ENCODE results near the gene SCFD2. TPM values are rescaled to one million over a fixed set of nuclear protein-coding genes. Genes with fewer than 3 reads are reported as not detected.

SCFD2 gene
- polyA plus RNA-seq, 4 donors: 13.3 to 14.3 (median 13.4) TPM

- no peak for DNase-seq (ENCODE audit: low read depth in 4 of 4, low spot score in 3 of 4)
Measured at GRCh38 chr4:52873191-52873590, 492.7 kb downstream of the SCFD2 start.

DNA sequence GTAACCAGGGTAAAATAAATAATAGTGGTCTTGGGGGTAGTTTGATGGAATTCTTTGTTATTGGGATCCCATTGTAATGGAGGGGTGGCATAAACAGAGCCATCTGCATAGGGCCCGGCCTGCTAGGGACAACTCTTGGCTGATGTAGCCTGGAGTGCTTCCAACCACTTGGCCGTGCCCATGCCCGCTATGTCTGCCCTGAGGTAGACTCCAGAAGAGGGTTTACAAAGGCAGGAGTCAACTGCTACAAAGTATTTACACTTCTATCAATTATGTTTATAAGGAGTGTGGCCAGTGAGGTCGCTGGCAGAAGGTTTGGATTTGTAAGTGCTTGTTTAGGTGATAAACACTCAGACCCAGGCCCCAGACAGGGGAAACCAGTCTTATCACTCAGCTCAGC, 495.6 kb downstream of the SCFD2 start:
- DNase-seq (ENCODE audit: low read depth in 4 of 4, low spot score in 3 of 4): no peak

DNA sequence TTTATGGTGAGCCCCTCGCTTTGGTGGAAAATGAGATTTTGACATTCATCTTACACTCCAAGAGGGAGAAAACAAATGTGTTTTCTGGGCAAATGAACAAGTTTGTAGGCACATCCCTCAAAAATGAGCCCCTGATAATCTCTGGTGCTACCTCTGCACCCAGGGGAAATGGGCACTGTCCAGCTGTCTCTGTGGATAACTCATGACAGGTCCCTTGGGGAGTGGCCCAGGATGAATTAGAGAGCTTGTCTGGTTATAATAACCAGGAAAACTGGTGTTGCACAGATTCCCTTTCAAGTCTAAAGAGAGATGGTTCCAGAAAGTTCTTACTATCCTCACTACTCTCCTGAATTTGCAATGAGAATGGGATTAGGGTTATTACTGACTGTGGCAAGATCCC, 496.2 kb downstream of the SCFD2 start:
- no peak for DNase-seq (ENCODE audit: low read depth in 4 of 4, low spot score in 3 of 4)

GRCh38 chr4:52869196-52869595, 496.7 kb downstream of the SCFD2 start:
- no peak for DNase-seq (ENCODE audit: low read depth in 4 of 4, low spot score in 3 of 4)

DNA sequence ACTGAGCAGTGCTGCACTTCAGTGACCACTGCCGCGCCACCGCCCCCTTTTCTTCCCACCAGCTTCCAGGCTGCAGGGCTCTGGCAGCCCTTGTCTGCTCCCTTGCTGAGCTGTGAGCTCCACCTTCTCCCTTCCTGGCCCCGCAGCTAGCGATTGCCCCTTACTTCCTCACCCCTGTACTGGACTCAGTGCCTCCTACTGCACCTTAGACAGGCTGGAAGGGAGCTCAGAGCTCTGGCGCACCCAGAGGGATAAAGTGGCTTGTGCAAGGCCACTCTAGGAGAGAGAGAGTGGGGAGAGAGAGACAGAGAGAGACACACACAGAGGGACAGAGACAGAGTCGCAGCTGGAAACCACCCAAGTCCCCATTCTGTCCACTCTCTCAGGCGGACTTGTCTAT, 497.7 kb downstream of the SCFD2 start:
- DNase-seq (ENCODE audit: low read depth in 4 of 4, low spot score in 3 of 4): no peak

DNA sequence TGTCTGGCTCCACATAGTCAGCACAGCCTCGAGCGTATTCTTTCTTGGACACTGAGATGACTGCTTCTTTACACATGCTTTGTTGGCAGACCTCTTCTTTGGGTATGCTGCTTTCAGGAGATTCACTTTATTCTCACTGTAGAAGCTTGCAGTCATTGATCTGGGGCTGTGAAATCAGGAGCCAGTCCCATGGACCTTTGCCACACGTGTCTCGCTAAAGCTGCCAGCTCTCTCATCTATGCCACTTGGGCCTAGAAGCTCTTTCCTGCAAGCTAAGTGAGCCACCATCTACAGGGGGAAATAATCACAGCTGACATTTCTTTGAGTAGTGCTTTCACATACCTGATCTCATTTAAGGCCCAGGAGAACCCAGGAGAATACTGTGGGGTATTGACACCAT, 498.7 kb downstream of the SCFD2 start:
- DNase-seq (ENCODE audit: low read depth in 4 of 4, low spot score in 3 of 4): no peak

GRCh38 chr4:52866734-52867133, 499.1 kb downstream of the SCFD2 start:
- no peak for DNase-seq (ENCODE audit: low read depth in 4 of 4, low spot score in 3 of 4)

- DNase-seq (ENCODE audit: low read depth in 4 of 4, low spot score in 3 of 4): no peak
Measured at GRCh38 chr4:52865300-52865699, 500.6 kb downstream of the SCFD2 start.

DNA sequence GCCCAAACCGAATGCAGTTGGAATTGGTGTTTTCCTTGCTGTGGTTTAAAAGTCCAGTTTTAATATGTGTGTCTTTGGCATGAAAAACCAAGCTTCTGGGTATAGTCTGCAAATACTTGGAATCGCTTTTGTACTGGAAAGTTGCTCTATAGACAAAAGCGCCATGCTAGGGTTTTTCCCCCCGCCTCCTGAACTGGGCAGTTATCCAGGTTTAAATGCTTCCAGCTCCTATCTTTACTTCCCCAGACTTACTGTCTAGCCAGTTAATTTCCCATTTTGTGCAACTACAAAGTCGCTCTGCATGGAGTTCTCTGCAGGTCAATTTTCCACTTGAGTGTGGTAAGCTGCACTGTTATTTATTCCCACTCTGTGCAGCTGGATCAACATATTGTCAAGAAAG, 501.1 kb downstream of the SCFD2 start:
- no peak for DNase-seq (ENCODE audit: low read depth in 4 of 4, low spot score in 3 of 4)

GRCh38 chr4:52863324-52863723, 502.5 kb downstream of the SCFD2 start:
- no peak for DNase-seq (ENCODE audit: low read depth in 4 of 4, low spot score in 3 of 4)

DNA sequence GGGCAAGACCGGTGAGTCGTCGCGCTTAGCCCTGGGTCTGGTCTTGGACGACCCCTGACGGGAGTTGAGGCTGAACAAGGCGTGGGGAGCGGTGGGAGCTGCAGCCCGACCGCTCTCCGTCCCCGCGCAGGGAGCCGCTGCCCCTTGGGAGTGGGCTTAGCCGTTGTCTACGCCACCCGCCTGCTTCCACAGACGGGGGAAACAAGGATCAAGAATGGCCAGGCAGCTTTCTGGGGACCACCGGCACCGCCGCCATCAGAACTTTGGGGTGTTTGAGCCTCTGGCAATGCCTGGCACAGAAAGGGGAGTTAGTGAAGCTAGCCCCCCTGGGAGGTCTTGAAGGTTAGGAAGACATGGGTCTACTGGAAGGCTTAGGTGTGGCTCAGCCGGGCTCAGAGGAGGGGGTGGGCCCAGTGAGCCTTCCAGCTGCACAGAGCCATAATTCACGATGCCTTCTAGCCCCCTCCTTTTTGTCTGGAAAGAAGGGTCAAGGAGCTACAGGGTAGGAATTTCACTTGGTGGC, 503.2 kb downstream of the SCFD2 start:
- no peak for DNase-seq (ENCODE audit: low read depth in 4 of 4, low spot score in 3 of 4)

DNA sequence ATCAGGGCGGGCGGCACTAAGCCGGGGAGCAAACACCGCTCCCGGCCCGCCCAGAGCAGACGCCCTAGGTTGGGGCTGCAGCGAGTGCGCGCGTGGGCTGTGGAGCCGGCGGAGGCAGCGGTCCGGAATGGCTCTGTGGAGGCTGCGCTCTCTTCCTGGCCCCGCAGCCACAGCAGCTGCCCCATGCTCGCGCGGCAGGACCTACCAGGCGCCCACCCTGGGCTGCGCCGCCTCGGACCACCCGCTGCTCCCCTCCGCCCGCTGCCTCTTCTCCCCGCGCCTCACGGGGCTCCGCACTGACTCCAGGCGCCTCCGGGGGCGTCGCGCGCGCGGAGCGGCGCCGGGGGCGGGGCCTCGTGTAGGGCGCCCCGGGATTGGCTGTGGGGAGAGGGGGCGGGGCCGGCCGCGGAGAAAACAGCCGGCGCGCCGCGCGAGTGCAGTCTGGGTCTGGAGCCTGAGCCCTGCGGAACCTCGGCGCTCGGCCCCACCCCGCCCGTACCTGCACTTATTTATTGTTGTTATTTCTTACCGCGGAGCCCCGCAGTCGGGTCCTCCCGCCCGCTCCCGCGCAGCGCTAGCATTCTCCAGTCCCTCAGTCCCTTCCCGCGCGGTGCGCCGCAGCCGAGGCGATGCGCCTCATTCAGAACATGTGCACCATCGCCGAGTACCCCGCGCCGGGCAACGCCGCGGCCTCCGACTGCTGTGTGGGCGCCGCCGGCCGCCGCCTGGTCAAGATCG, 503.8 kb downstream of the SCFD2 start, which contains the start of gene RASL11B:
TSS of gene RASL11B (plus strand) at position 439 of the 738 bp plus-strand sequence. CDS start at position 630, 191 bp downstream.
- peak; percentile 68 to 80 (median 74) for DNase-seq (ENCODE audit: low read depth in 4 of 4, low spot score in 3 of 4)

GRCh38 chr4:52861171-52861823, 504.6 kb downstream of the SCFD2 start:
- no peak for DNase-seq (ENCODE audit: low read depth in 4 of 4, low spot score in 3 of 4)

GRCh38 chr4:52860361-52860760, 505.5 kb downstream of the SCFD2 start:
- DNase-seq (ENCODE audit: low read depth in 4 of 4, low spot score in 3 of 4): no peak

DNA sequence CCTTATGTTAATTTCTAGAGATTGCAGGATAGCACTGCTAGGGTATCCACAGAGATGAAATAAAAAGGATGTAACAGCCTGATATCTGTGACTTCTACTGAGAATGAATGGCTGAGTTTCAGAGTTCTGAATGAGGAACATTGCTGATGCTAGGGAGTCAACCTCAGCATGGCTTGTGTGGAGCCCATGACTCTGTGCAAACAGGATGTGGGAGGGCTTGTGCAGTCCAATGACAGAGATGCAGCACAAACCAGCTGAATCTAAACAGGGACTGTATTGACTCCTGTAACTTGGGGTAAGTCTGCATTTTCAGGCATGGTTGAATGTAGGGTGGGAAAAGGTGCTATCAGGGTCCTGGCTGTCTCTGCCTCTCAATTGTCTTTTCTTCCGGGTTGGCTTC, 509.1 kb downstream of the SCFD2 start:
- no peak for DNase-seq (ENCODE audit: low read depth in 4 of 4, low spot score in 3 of 4)

DNA sequence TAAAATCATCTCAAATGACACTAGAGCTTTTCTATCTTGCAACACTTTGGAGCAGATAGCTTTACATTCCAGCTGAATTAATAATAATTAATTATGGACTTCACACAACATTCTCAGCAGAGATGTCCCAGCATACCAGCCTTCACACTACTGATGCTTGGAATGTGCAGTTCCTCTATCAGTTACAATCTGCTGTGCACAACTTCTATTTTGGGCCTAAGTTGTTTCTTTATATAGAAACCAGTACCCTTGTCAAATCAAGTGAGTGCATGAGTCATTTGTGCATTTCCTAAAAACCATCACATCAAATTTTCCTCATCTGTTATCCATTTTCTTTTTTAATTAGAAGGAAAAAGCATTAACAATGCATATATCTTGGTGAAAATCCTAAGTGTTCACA, 512.5 kb downstream of the SCFD2 start:
- no peak for DNase-seq (ENCODE audit: low read depth in 4 of 4, low spot score in 3 of 4)

- no peak for DNase-seq (ENCODE audit: low read depth in 4 of 4, low spot score in 3 of 4)
Measured at GRCh38 chr4:52852711-52853110, 513.1 kb downstream of the SCFD2 start.

DNA sequence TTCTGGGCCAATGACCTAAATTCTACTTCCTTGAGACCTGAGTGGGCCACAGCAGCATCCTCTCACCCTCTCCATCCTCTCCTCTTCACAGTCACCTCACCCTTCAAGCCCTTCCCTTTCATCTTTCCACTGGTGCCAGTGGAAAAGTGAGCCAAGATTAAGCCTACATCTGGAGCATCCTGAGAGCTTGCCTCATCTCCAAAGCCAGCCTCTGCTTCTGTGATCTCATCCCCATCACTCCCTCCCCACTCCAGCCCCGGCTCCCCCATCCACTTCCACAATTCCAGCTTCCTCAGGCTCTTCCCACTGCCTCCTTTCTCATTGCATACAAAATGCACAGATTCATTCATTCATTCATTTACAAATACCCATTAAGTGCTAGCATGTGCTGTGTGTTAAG, 513.8 kb downstream of the SCFD2 start:
- no peak for DNase-seq (ENCODE audit: low read depth in 4 of 4, low spot score in 3 of 4)

- DNase-seq (ENCODE audit: low read depth in 4 of 4, low spot score in 3 of 4): no peak
Measured at GRCh38 chr4:52850406-52851124, 515.3 kb downstream of the SCFD2 start.

- DNase-seq (ENCODE audit: low read depth in 4 of 4, low spot score in 3 of 4): no peak
Measured at GRCh38 chr4:52848254-52848653, 517.6 kb downstream of the SCFD2 start.

GRCh38 chr4:52846502-52846901, 519.4 kb downstream of the SCFD2 start:
- no peak for DNase-seq (ENCODE audit: low read depth in 4 of 4, low spot score in 3 of 4)

Data from right renal pelvis (tissue), 4 donors.